GM18508 (cell line): ENCODE data around the gene PCDH18.
"Not testable (repeated sequence)": the region's sequence is repeated elsewhere in the genome, so short reads cannot be mapped to it uniquely, and the experiment has no call there.

Source experiments
- ATAC-seq: cut with Tn5 transposase; IDR thresholded peaks from one replicate; pipeline ENCODE4 v1.9.1; 2021; ENCODE audit warnings: moderate number of reproducible peaks; ENCODE audit not compliant: insufficient read depth, unreplicated experiment

Gene PCDH18, protein sequence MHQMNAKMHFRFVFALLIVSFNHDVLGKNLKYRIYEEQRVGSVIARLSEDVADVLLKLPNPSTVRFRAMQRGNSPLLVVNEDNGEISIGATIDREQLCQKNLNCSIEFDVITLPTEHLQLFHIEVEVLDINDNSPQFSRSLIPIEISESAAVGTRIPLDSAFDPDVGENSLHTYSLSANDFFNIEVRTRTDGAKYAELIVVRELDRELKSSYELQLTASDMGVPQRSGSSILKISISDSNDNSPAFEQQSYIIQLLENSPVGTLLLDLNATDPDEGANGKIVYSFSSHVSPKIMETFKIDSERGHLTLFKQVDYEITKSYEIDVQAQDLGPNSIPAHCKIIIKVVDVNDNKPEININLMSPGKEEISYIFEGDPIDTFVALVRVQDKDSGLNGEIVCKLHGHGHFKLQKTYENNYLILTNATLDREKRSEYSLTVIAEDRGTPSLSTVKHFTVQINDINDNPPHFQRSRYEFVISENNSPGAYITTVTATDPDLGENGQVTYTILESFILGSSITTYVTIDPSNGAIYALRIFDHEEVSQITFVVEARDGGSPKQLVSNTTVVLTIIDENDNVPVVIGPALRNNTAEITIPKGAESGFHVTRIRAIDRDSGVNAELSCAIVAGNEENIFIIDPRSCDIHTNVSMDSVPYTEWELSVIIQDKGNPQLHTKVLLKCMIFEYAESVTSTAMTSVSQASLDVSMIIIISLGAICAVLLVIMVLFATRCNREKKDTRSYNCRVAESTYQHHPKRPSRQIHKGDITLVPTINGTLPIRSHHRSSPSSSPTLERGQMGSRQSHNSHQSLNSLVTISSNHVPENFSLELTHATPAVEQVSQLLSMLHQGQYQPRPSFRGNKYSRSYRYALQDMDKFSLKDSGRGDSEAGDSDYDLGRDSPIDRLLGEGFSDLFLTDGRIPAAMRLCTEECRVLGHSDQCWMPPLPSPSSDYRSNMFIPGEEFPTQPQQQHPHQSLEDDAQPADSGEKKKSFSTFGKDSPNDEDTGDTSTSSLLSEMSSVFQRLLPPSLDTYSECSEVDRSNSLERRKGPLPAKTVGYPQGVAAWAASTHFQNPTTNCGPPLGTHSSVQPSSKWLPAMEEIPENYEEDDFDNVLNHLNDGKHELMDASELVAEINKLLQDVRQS

DNA sequence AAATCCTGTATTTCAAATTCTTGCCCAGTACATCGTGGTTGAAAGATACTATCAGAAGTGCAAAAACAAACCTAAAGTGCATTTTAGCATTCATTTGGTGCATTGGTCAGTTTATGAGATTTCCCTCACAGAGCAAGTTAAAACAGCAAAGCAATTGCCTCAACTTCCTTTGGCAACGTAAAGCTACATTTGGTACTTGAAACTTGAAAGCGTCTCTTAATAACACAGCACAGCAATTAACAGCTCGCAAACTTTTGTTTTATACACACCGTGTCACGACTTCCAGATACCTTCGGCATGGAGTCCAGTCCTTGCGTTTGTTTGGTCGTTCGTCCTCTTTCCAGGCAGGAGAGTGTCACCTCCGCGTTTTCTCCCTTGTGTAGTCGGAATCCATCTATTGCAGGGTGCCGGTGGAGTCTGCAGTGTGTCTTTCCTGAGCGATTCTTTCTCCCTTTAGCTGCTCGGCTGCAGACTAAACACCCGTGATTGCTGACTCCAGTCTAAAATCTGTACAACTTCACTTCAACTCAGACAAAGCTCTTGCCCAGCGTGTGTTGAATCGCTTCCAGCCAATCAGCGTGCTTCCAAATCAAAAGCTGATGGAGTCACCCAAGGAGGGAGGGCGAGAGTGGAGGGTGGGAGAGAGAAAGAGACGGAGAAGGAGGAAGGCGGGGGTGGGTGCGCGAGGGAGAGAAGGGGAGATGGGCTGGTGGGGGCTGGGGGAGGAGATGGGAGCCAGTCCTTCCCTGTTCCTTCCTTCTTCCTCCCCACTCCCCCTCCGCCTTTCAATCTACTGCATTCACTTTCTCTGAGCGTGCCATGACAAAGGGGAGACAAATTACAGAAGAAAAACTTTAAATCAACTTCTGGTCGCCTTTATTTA lies at the start of gene PCDH18:
TSS of gene PCDH18 (minus strand) at position 509 of the 883 bp plus-strand sequence. CDS start at position 103, 406 bp downstream.
- ATAC-seq = no peak

DNA sequence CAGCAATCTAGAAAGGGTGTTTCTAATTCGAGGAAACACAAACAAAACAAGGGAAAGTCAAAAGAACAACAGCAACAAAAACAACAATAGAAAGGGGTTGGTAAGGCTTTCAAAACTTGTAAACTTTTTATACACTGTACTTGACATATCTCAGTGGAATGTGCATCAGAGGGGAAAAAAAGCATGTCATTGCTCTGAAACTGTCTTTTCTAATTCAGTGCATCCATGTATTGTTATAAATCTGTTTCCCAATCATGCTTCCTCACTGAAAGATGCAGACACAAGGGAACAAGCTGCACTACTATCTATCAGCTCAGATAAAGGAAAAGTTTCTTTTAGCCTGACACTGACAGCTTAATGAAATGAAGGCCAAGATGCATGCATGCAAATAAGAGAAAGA lies 44.2 kb upstream of the PCDH18 start:
- ATAC-seq = no peak

DNA sequence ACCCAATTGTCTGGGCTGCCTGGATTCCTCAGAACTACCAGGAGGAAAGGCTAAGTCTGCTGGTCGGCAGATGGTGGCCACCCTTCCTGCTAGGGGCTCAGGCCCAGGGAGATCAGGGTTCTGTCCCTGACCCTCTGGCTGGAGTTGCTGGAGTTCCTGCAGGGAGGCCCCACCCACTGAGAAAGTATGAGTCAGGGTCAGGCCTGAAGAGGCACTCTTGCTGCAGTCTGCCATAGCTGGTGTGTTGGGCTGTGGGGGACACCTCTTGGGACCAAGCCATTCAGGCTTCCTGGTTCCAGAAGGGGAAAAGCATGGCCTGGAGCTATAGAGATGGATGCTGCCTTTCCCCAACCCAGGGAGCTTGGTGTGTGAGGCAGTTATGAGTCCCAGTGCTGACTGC lies 40.4 kb upstream of the PCDH18 start:
- ATAC-seq = no peak

DNA sequence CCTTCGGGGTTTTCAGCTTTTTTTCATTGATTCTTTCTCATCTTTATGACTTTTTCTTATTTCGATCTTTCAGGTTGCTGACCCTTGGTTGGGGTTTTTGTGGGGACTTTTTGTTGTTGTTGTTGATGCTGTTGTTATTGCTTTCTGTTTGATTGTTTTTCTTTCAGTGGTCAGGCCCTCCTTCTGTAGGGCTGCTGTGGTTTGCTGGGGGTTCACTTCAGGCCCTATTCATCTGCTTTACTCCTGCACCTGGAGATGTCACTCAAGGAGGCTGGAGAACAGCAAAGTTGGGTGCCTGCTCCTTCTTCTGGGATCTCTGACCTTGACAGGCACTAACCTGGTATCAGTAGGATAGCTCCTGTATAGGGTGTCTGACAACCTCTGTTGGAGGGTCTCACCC lies 39.9 kb upstream of the PCDH18 start:
- ATAC-seq = no peak

DNA sequence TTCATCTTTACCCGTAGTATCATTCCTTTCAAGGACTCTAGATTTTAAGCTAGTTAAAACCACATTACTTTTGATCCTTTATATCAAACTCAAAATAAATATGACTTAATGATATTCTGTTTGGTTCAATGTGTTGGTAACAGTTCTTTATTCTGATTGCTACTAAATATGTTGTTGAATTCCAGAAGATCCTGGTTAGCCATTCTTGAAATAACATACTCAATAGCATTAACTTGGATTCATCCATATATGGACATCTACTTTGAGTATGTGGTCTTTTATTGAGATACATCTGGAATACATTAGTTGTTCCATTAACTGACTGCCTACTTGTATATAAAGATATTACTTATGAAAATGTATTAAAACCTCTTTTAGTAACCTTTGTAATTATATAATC lies 27.5 kb upstream of the PCDH18 start:
- ATAC-seq = no peak

DNA sequence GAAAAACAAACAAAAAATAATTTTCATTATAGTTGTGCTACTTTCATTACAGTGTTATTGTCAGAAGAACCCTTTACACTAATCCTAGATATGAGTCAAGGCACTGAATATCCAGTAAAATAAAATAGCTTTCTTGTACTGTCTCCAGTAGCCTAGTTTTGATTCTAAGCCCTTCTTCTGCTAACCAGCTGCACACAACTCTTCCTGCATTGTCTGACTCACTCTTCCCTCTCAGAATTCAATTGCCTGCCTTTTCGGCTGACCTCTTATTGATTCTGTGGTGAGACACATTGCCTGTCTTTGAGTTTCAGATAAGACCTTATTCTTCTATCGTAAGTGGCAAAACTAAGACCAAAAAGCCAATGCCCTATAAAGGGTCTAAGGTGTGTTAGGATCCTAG lies 26.7 kb upstream of the PCDH18 start:
- no peak for ATAC-seq

DNA sequence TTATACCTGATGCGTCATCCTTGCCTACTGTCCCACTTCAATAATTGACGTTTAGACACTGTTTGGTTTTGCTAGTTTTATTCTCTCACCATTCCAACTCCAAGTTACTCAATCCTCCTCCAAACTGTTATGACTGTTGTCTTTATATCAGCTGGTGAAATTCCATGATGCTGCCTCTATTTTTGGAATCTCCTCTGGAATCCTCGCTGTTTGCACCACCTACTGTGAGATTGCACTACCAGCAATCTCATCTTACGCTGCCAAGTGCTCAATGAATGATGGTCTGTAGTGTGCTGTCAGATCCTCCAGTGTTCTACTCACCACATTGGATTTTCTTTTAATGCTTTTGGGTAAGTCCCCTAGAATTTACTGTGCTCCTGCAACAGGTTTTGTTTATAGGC lies 13.2 kb upstream of the PCDH18 start:
- no peak for ATAC-seq

DNA sequence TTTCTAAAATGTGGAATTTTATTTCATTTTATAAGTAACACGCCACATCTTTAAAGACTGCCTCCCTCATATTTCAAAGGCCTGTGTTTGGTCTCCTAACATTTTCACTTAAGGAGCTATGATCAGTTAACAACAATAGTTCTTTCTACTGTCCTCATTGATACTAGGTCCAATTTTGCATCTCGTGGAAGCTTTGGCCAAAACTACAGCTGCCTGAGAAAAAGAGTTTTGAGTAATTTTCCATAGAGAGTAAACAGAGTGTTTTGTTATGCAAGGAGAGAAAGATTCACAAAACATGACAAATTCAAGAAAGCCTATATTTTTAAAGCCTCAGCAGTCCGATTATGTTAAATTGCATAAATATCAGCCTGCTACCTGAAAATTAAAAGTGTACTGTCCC lies 11.4 kb upstream of the PCDH18 start:
- no peak for ATAC-seq

DNA sequence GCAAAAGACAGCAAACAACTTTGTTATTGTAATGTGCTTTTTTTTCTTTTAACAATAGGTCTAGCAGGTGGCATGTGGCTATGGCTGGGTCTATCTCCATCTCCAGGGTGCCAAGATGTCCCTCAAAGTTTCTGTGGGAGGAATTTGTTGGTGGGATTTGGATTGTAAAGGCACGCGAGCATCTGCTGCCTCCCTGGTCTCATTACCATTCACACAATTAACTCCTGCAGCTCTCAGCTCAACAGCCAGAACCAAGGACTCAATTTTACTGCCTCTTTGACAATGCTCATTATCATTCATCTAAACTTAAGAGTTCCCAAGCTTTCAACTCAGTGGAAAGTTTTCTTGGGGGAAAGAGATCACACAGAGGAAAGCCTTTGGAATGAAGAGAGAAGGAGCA lies 10.9 kb upstream of the PCDH18 start:
- ATAC-seq = no peak

DNA sequence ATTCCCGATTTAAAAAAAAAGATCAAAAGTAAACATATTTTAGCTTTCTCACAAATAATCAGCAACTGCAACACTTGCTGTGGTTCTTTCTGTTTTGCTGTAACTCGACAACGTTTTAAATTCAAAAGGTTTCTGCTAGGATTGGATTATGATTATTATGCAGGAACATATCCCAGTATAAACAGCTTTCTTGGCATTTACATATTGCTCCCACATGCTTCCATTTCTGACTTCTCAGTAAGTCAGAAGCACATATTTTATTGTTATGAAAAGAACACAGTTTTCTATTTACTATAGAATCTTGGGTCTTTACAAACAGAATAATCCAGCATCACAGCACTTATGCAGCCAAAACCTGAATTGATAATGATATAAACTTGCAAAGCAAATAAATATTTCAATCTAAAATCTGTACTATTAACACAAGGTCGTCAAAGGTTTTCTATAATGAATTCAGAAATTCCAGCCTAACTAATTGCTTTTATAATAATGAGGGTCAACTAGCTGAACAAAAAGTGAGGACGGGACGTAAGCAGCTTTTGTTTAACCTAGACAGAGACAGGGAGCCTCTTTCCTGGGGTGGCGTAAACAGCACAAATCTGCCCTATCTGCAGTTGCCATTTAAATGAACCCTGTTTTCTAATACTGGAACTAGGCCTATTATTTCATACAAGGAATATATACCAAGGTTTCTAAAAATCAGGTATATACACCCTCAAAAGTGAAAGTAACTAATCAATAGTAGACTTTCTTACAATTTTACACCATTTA lies 9.8 kb upstream of the PCDH18 start:
- ATAC-seq = no peak

DNA sequence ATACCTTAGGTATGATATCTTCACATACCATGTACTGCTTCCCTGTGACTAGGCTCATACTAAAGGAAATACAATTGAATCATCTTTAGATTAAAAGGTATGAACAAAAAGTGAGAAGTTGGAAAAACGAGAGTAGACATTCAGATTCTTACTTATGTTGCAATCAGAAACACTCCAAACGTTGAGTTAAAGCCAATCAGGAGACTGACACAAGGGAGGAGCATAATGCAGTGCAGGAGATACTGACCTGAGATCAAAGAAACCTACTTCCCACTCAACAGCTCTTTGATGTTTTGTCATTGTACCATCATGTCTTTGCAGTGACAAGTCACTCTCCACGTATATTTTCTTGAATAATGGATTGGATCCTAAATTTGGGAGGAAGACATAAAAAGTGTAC lies 8.9 kb upstream of the PCDH18 start:
- no peak for ATAC-seq

DNA sequence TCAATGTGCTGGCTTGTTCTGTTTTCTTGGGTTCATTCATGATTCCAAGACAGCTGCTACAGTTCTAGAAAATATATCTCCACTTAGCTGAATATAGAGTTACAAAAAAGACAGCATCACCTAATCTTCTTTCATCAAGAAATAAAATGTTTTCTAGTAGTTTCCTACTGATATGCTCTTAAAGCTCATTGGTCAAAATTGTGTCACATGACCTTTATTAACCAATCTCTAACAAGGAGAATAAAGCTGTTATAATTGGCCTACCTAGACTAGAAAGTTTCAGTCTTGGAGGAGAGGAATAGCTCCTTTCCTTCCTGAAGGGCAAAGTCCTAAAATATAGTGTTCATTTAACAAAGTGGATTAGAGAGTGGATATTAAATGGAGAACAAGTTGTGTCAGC lies 8.1 kb upstream of the PCDH18 start:
- no peak for ATAC-seq

DNA sequence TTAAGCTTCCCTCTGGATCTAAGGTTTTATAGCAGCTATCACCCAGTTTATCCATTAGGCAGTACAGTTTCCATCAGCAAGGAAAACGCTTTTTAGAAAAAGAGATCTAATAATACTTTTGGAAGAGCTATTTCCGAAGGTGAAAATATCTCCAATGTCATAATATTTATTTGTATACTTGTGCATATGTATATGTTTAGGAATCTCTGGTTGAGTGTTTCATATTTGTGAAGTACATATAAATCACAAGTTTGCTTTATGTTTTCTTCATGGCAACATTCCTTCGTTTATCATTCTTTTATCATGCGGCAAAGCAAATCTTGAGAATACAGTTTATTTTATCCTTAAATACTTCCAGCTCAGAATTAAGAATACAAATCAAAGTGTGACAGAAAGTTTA lies 6.2 kb upstream of the PCDH18 start:
- no peak for ATAC-seq

DNA sequence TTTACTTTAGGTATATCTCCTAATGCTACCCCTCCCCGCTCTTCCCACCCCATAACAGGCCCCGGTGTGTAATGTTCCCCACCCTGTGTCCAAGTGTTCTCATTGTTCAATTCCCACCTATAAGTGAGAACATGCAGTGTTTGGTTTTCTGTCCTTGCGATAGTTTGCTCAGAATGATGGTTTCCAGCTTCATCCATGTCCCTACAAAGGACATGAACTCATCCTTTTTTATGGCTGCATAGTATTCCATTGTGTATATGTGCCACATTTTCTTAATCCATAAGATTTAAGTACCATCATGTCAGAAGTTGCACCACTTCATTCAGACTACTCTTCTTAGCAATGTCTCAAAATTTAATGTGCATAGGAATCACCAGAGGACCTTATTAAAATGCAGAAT lies 5.5 kb upstream of the PCDH18 start:
- ATAC-seq = not testable (repeated sequence)

DNA sequence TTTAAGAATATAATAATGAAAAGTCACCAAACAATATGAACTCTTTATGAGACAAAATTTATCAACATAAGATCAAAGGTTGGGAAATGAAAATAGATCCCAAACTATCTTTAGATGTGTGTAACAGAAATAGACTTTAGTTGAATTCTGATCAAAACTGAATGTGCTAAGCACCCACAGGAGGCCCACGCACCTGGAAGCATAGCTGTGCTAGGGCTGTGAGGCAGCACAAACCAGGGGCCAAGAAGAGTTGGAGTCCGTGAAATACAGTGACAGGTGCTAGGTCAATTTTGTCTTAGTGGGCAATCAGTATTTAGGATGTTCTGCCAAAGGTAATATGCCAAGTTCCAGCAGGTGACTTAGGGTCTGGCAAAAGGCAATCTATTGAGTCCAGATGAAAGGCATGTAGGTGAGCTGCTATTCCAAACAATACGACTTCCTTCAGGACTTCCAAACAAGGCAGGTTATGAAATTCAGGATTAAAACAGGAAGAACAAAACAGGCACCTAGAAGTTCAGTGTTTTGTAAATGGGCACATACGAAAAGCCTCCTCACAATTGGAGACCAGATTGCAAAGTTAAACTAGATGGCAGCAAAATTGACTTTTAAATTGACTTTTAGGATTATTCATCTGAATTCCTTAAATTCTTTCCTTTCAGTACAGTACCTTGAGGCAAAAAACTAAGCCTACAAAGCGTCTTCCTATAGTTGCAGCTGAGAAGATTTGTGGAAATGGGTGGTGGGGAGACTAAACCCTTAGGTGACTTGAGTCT lies 4.7 kb upstream of the PCDH18 start:
- ATAC-seq = no peak

DNA sequence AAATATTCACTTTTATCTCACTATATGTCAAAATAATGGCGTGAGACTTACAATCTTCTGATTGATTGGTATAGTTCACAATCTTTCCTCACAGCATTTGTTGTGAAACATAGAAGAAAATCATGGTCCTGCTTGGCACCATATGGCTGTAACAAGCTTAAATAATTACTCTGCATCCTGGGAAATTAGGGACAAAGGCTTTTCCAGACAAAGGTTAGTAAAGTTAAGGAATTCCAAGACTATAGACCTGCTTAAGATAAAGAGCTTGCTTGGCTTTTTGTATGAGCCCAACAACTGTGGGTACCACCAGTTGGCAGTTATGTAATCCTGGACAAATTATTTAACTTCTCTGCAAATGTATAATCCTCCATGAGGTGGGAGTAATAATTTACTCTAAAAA lies 3.4 kb upstream of the PCDH18 start:
- no peak for ATAC-seq

DNA sequence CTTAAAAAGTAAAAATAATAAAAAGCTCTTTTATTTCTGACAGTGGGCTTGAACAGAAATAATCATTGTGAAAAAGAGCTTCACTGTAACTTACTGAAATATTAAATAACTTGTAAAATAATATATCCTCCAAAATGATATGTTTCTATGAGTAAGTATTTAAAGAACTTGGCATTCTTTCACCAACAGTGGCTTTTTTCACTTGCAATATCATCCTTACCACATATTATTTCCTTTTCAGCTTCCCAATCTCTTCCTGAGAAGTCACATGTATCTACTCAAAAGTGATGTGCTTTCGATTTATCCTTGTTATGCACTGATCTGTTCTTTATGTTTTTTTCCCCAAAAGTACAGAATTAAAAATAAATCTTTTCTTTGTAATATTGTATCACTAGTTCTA lies 2.2 kb upstream of the PCDH18 start:
- no peak for ATAC-seq

DNA sequence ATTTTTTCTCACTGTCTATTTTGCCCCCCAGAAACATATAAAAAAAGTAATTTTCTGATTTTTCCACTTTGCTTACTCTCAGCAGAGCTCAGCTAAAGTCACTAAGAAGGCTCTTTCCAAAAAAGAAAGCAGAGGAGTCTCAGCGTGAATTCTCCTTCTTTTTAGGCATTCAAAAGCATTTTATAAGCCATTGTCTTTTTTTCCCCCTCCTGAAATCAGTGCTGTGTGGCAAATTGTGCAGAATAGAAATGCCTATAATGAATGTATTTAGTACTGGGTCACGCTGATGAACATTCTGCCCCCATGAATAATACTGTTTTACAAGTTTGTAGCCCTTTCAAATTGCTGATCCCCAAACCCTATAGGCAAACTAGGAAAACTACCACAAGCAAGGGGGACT lies 1.6 kb upstream of the PCDH18 start:
- ATAC-seq = no peak

DNA sequence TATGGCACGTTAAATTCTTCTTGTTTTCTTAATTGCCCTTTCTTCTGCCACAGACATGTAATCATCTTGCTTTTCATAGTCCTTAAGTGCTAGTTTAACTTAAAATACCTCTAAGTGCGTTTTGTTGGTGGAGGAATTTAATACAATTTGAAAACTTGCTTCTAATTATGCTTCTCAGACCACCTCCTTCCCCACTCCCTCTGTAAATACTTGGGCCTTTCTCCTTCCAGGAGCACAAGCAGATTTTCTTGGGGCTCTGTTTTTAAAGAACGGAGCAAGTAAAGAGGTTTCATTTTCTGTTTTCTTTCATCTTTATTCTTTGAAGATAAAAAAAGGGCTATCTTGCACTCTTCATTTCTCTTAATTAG lies 559 bp upstream of the PCDH18 start:
- ATAC-seq = no peak
